NK-92 (cell line): ENCODE results near the gene FBN3.
"Not testable (repeated sequence)": the region's sequence is repeated elsewhere in the genome, so short reads cannot be mapped to it uniquely, and the experiment has no call there.

Experiments
- DNase-seq: peaks from one replicate; lab custom pipeline; 2025; ENCODE audit not compliant: unreplicated experiment; lab: John Stamatoyannopoulos, UW

Gene FBN3

GRCh38 chr19:8024256-8024655 lies 125.1 kb downstream of the FBN3 start:
- DNase-seq, result not testable (repeated sequence)

GRCh38 chr19:8023371-8023770 lies 126.0 kb downstream of the FBN3 start:
- no peak for DNase-seq

- DNase-seq, result no peak
Measured at GRCh38 chr19:8022275-8022674, 127.1 kb downstream of the FBN3 start.

DNA sequence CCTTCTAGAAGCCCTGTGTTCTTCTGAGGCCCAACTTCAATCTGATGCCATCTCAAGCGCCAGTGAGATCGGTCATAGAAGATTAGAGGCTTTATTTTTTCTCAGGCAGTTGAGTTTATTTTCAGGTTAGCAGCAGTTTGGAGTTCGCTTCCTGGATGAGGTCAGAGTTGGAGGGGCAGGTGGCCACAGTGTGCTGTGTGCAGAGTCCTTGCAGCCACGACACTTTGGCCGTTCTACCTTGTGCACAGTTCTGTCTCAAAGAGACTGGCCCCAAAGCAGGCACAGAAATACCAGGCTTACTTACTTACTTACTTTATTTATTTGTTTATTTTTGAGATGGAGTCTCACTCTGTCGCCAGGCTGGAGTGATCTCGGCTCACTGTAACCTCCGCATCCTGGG lies 128.0 kb downstream of the FBN3 start:
- no peak for DNase-seq

- DNase-seq, result no peak
Measured at GRCh38 chr19:8020681-8021080, 128.7 kb downstream of the FBN3 start.

GRCh38 chr19:8017808-8018207 lies 131.6 kb downstream of the FBN3 start:
- no peak for DNase-seq
